GM12872 (cell line): ENCODE data around the gene UBASH3A.
A peak's percentile ranks its signal among the peaks of the same experiment; 100 is the strongest.

Experiments
- TF ChIP-seq, protein P1 (sequence below): IDR thresholded peaks from 3 replicates; pipeline ENCODE4 v1.5.1; 2011; ENCODE audit warnings: low read depth, mild to moderate bottlenecking, low read length, moderate library complexity; ENCODE audit not compliant: insufficient read depth

UBASH3A gene

DNA sequence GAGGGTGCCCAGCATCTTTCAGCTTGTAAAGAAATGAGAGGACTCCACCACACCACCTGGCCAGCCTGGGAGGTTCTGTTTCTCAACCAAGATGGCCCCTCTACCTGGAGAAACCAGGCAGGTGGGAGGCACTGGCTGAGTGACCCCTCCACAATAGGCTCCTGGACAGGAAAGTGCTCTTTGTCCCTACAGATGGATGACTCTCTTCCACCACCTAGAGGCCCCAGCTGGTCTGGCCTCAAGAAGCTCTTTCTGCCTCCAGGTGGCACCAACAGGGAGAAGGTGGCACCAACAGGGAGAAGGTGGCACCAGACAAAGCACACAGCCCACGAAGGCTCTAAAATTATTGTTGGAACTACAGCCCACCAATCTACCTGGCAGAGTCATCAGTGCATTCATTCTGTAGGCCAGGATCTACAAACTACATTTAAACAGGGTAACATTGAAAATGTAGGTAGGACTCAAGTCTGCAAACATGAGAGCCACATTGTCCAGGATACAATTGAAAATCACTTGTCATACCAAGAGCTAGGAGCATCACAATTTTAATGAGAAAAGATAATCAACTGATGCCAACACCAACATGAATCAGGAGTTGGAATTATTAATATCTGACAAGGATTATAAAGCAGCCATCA is 22.2 kb upstream of the UBASH3A start:
- TF ChIP-seq, protein P1, sequence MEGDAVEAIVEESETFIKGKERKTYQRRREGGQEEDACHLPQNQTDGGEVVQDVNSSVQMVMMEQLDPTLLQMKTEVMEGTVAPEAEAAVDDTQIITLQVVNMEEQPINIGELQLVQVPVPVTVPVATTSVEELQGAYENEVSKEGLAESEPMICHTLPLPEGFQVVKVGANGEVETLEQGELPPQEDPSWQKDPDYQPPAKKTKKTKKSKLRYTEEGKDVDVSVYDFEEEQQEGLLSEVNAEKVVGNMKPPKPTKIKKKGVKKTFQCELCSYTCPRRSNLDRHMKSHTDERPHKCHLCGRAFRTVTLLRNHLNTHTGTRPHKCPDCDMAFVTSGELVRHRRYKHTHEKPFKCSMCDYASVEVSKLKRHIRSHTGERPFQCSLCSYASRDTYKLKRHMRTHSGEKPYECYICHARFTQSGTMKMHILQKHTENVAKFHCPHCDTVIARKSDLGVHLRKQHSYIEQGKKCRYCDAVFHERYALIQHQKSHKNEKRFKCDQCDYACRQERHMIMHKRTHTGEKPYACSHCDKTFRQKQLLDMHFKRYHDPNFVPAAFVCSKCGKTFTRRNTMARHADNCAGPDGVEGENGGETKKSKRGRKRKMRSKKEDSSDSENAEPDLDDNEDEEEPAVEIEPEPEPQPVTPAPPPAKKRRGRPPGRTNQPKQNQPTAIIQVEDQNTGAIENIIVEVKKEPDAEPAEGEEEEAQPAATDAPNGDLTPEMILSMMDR: peak; percentile 82

DNA sequence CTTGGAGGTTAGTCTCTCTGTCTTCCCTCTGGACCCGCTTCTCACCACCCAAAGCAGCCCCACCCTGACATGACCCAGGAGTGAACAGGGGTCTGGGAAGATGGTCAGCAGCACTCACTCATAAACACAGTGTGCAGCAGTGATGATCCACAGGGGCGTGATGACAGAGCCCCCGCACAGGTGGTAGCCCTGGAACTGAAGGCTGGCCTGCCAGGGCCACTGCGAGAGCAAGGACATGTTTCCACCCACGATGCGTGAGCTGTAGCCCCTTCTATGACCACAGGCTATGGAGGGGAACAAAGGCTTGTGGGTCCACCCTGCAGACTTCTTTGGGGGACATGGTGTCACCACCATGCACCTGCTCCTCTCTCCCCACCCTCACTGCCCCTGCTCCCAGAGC is 20.8 kb upstream of the UBASH3A start:
- TF ChIP-seq, protein P1: no peak

DNA sequence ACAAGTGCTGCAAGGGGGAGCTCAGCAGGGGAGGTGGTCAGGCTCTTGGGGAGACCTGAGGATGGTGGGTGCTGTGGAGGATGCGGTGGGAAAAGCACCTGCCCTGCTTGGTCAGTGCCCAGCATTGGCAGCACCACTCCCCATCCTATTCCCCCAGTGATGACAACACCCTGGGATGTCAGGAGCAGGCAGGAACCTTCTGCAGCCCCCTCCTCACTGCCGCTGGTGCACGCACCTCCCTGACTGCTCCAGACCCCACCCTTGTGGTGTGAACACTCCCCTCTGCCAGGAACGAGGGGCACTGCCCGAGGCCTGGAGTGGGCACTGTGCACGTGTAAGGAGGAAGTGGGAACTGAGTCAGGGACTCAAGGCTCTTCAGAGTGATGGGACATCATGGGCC is 20.4 kb upstream of the UBASH3A start:
- TF ChIP-seq, protein P1: no peak

DNA sequence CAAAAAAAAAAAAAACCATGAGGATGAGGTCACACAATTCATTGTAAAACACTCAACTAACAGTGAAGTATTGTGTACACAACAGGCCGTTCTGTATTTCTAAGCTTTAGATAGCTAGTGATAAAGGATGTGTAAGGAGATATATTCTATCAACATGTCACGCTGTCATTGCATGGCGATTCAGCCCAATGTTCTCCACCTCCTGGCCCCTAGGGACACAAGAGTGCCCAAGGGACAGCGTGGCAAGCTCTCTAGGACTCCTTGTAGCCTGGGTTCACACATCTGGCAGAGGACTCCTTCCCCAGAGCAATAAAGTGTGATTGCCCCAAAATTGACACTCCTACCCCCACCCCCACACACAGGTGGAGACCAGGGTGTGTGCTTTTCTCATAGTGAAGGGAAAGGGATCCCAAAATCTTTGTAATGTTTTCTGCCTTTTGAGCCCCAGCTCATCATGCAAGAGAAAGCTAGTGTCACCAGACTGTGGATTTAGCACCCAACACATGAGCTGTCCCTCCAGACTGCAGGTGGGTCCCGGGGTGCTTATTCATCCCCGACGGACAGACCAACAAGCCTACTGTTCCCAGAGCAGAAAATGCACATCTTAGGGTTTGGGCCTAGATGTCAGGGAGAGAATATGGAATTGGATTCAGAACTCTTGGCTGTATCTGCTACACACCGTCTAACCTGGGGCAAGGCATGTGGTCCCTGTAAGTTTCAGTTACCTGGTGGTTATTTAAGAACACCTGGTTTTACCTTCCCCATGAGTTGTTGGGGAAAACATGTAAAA is 19.4 kb upstream of the UBASH3A start:
- TF ChIP-seq, protein P1: no peak

DNA sequence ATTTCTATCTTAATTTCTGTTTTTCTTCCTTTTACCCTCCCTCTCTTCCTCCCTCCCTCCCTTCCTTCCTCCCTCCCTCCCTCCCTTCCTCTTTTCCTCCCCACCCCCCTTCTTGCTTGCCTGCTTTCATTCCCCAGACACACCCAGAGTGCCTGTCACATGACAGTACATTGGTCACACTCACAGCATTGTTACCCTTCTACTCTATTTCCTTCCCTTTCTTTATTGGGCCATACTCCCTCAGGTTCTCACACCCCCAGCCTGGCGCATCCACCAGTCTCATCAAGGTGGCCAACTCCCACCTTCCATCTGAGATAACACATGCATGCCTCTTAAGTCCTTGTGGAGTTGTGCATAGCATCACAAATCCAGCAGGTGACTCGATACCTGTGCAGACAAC is 18.7 kb upstream of the UBASH3A start:
- TF ChIP-seq, protein P1: no peak

DNA sequence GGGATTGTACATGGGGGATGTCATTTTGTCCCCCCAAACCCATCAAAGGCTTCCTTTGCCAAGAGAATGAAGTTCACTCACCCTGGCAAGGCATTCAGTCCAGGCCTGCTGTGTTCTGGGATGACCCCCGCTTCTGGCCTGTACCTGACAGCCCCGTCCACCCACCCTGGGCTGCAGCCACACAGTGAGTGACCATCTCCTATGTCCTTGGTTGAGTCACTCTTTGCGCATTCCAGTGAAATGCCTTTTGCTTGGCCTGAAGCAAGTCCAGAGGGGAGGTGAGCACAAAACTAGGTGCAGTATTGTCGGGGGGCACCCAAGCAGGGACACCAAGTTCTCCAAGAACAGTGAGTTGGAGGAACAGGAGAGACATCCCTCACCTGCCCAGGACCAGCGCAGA is 18.1 kb upstream of the UBASH3A start:
- TF ChIP-seq, protein P1: no peak

DNA sequence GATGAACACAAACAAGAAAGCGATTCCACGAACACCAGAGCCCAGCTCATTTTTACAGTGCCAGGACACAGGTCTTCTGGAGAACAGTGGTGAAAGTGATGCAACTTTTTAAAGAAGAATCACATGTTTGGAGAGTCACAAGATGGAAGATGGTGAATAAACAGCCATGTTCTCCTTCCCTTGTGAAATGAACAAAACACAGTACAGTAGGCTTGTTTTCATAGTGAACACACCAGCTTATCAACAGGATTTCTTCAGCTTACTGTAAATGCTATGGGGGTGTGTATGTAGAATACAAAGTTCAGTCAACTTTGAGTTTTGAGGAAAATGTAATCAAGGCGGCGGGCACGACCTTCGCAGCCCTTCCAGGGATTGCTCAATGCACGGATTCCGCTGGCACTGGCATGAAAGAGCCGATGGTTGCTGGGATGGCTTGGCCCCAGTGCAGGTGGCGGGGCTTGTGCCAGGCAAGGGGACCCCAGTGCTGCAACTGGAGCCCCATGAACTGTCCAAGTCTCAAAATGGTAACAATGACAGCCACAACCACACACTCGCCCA is 17.6 kb upstream of the UBASH3A start:
- TF ChIP-seq, protein P1: no peak
